Sigmoid colon (tissue), 4 donors: ENCODE measurements around the gene MUC21.

Source experiments
- CTCF ChIP-seq, 4 experiments: fragments of 450-650 bp in 3 of 4; fragments of 200-600 bp in 1 of 4; IDR thresholded peaks; one replicate each; pipeline ENCODE4 v1.5.1; 2016 to 2019; ENCODE audit warnings: antibody characterized with exemption in 4 of 4, mild to moderate bottlenecking in 3 of 4, moderate library complexity in 2 of 4
- EP300 ChIP-seq, 4 donors: sonication (generic); formaldehyde crosslinking; IDR thresholded peaks; one replicate each; pipeline ENCODE4 v1.6.1; 2017; ENCODE audit warnings: antibody characterized with exemption in 4 of 4
- POLR2A ChIP-seq, 2 donors: fragments of 450-650 bp; IDR thresholded peaks; one replicate each; pipeline ENCODE4 v1.6.1; 2016; ENCODE audit warnings: antibody characterized with exemption in 2 of 2, mild to moderate bottlenecking in 2 of 2, moderate library complexity in 2 of 2
- POLR2AphosphoS5 ChIP-seq, 4 donors: sonication (generic); formaldehyde crosslinking; IDR thresholded peaks; one replicate each; pipeline ENCODE4 v1.6.1; 2017; ENCODE audit warnings: antibody characterized with exemption in 4 of 4

DNA sequence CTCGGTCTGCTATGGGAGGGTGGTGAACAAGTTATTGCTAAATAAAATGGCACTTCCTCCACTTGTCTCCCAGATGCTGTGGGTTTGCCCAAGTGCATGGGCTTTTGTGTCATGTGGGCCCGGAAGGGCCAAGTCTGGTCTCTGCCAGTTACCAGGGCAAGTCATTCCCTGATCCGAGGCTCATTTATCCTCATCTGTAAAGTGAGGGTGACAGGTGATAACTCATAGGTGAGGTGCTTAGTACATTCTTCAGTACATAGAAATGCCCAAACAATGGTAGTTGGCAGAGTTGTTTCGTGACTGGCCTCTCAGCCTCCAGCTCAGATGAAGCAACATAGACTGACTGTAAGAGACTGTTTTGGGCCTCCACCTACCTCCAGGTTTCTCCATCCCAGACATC, 44.8 kb upstream of the MUC21 start:
- TF ChIP-seq CTCF (IDR thresholded peaks at IDR 0.05) (no peak), POLR2A (IDR thresholded peaks at IDR 0.05) (no peak), EP300 (IDR thresholded peaks at IDR 0.05) (no peak), POLR2AphosphoS5 (IDR thresholded peaks at IDR 0.05) (no peak)
